ENCODE measurements around the gene GKAP1. TPM values are rescaled to one million over a fixed set of nuclear protein-coding genes. Genes with fewer than 3 reads are reported as not detected.
"Not testable (repeated sequence)": the region's sequence is repeated elsewhere in the genome, so short reads cannot be mapped to it uniquely, and the experiment has no call there.

Gene GKAP1
- total and polyA plus RNA-seq, 5 donors, result 13.6 to 18.6 (median 17.0) TPM

GRCh38 chr9:83728591-83729368 is 88.8 kb downstream of the GKAP1 start:
- H3K4me1 ChIP-seq (ENCODE audit: control insufficient read depth, insufficient read depth, low read length); H3K9me3 ChIP-seq (ENCODE audit: control insufficient read depth, low read length); H3K27me3 ChIP-seq (ENCODE audit: control insufficient read depth, insufficient read depth); intact Hi-C loops (cut with DNase I); ATAC-seq; H3K27ac ChIP-seq (ENCODE audit: low read length); H3K4me3 ChIP-seq (ENCODE audit: low read length); DNase-seq: not testable (repeated sequence)
- 87% methylated on average over 16 of the region's 22 CpGs for WGBS

DNA sequence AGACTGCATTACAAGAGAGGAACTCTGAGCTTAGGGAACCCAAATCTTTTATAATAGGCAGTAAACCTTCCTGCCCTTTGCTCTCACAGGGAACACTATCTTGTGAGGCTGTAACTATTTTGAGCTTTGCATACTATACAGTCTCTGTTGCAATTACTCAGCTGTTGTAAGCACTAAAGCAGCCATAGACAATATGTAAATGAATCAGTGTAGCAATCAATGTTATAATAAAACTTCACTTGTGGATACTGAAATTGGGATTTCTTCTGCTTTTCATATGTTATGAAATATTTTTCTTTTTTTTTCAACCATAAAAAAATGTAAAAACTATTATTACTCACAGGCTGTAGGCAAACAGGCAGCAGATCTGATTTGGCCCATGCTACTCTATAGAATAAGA is 93.1 kb downstream of the GKAP1 start:
- ATAC-seq (no peak), DNase-seq (no peak)
- H3K4me1 ChIP-seq (ENCODE audit: control insufficient read depth, insufficient read depth, low read length), result no peaks in the 10 kb centered on the region
- no peaks in the 10 kb centered on the region for H3K9me3 ChIP-seq (ENCODE audit: control insufficient read depth, low read length)
- intact Hi-C loops (cut with DNase I), result loop anchor here in 1 of 4 donors (5.0 kb wide), 1 partner anchor 193 kb away; no protein-coding TSS in a partner anchor
- H3K27ac ChIP-seq (ENCODE audit: low read length), result no peak overlapping the region
- no peaks in the 10 kb centered on the region for H3K27me3 ChIP-seq (ENCODE audit: control insufficient read depth, insufficient read depth)
- H3K4me3 ChIP-seq (ENCODE audit: low read length), result no peak overlapping the region

GRCh38 chr9:83722726-83723495 is 94.7 kb downstream of the GKAP1 start:
- no peaks in the 10 kb centered on the region for H3K9me3 ChIP-seq (ENCODE audit: control insufficient read depth, low read length)
- no peak overlapping the region for H3K27ac ChIP-seq (ENCODE audit: low read length)
- no peak for ATAC-seq
- intact Hi-C loops (cut with DNase I), result loop anchor here in 1 of 4 donors (5.0 kb wide), 1 partner anchor 194 kb away; no protein-coding TSS in a partner anchor
- H3K4me1 ChIP-seq (ENCODE audit: control insufficient read depth, insufficient read depth, low read length), result no peaks in the 10 kb centered on the region
- H3K27me3 ChIP-seq (ENCODE audit: control insufficient read depth, insufficient read depth), result no peaks in the 10 kb centered on the region
- DNase-seq, result no peak
- no peak overlapping the region for H3K4me3 ChIP-seq (ENCODE audit: low read length)
- WGBS, result 62% methylated on average over 2 of the region's 2 CpGs

DNA sequence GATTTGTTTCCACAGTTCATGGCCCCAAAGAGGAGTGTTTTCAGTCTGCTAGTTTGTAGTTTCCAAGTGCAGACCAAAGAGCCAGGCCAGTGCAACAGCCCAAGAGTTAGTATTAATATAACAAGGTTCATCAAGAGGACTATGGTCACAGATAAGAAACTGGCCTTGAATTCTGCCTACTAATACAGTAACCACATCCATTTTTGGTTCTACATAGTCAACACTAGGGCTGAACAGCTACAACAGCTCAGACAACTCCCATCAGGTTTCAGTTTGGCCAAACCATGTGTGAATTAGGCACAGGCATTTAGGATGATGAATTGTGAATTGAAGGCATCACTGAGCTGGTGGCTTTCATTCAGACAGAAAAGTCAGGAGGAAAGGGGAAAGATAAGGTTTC is 96.1 kb downstream of the GKAP1 start:
- Histone ChIP-seq H3K27me3 (ENCODE audit: control insufficient read depth, insufficient read depth) (no peaks in the 10 kb centered on the region), H3K9me3 (ENCODE audit: control insufficient read depth, low read length) (no peaks in the 10 kb centered on the region), H3K4me3 (ENCODE audit: low read length) (no peak overlapping the region), H3K4me1 (ENCODE audit: control insufficient read depth, insufficient read depth, low read length) (no peaks in the 10 kb centered on the region), H3K27ac (ENCODE audit: low read length) (no peak overlapping the region)
- ATAC-seq (no peak), DNase-seq (no peak)
- intact Hi-C loops (cut with DNase I), result loop anchor here in 1 of 4 donors (5.0 kb wide), 1 partner anchor 196 kb away; no protein-coding TSS in a partner anchor

DNA sequence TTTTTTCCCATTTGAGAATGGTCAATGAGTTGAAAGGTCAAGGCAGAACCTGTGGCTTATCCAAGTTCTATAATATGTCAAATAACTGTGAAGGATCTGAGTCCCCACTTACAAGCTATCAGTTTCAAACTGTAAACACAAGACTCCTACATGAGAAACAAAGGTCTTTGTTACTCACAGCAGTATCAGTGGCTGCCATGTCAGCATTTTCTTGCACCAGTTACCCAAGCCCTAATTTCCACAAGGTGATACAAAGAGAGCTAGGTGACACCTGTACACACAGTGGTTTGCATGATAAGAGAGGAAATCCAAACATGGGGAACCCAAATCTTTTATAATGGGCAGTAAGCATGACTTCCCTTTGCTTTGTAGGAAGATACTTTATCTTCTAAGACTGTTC is 101.8 kb downstream of the GKAP1 start:
- no peaks in the 10 kb centered on the region for H3K4me1 ChIP-seq (ENCODE audit: control insufficient read depth, insufficient read depth, low read length)
- H3K27me3 ChIP-seq (ENCODE audit: control insufficient read depth, insufficient read depth), result no peaks in the 10 kb centered on the region
- no peak overlapping the region for H3K4me3 ChIP-seq (ENCODE audit: low read length)
- intact Hi-C loops (cut with DNase I), result no loop called here
- no peak overlapping the region for H3K27ac ChIP-seq (ENCODE audit: low read length)
- H3K9me3 ChIP-seq (ENCODE audit: control insufficient read depth, low read length), result no peaks in the 10 kb centered on the region
- ATAC-seq (no peak), DNase-seq (no peak)

GRCh38 chr9:83715221-83715620 is 102.3 kb downstream of the GKAP1 start:
- WGBS, result 95% methylated on average over 1 of the region's 1 CpG
- Histone ChIP-seq H3K4me3 (ENCODE audit: low read length) (no peak overlapping the region), H3K27ac (ENCODE audit: low read length) (no peak overlapping the region), H3K9me3 (ENCODE audit: control insufficient read depth, low read length) (no peaks in the 10 kb centered on the region), H3K27me3 (ENCODE audit: control insufficient read depth, insufficient read depth) (no peaks in the 10 kb centered on the region), H3K4me1 (ENCODE audit: control insufficient read depth, insufficient read depth, low read length) (no peaks in the 10 kb centered on the region)
- no peak for ATAC-seq
- no peak for DNase-seq
- intact Hi-C loops (cut with DNase I), result no loop called here

DNA sequence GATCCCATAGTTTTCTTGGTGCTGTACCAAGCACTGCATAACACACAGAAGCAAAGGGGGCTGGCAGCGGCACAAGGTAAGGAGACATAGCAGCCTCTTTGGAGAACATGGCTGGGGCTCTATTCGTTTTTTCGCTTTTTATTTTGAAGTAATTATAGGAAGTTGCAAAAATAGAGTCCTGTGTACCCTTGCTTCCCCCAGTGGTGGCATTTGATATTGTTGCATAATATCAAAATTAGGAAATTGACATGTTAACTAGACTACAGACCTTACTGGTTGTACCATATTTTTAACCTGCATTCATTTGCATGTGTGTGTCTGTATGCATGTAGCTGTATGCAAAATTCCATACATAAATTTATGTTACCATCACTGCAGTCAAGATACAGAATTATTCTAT is 103.2 kb downstream of the GKAP1 start:
- H3K9me3 ChIP-seq (ENCODE audit: control insufficient read depth, low read length), result no peaks in the 10 kb centered on the region
- 61% methylated on average over 3 of the region's 3 CpGs for WGBS
- no peaks in the 10 kb centered on the region for H3K4me1 ChIP-seq (ENCODE audit: control insufficient read depth, insufficient read depth, low read length)
- no peak overlapping the region for H3K4me3 ChIP-seq (ENCODE audit: low read length)
- no peaks in the 10 kb centered on the region for H3K27me3 ChIP-seq (ENCODE audit: control insufficient read depth, insufficient read depth)
- no peak for ATAC-seq
- no peak for DNase-seq
- no peak overlapping the region for H3K27ac ChIP-seq (ENCODE audit: low read length)
- intact Hi-C loops (cut with DNase I), result no loop called here

- no peaks in the 10 kb centered on the region for H3K9me3 ChIP-seq (ENCODE audit: control insufficient read depth, low read length)
- no peaks in the 10 kb centered on the region for H3K27me3 ChIP-seq (ENCODE audit: control insufficient read depth, insufficient read depth)
- no peaks in the 10 kb centered on the region for H3K4me1 ChIP-seq (ENCODE audit: control insufficient read depth, insufficient read depth, low read length)
- ATAC-seq (peak; percentile 69 to 75), DNase-seq (peak; percentile 70 to 87 (median 83))
- 14% methylated on average over 20 of the region's 20 CpGs for WGBS
- H3K27ac ChIP-seq (ENCODE audit: low read length), result peak overlapping the region; percentile 95
- H3K4me3 ChIP-seq (ENCODE audit: low read length), result peak overlapping the region; percentile 65
- intact Hi-C loops (cut with DNase I), result loop anchor here in 2 of 4 donors (5.0 to 10.0 kb wide), 2 partner anchors 84 to 269 kb away; partner anchors contain the start of gene IDNK (in 1 of the 2)
These were observed 108.9 kb downstream of the GKAP1 start for GRCh38 chr9:83708515-83709158.

DNA sequence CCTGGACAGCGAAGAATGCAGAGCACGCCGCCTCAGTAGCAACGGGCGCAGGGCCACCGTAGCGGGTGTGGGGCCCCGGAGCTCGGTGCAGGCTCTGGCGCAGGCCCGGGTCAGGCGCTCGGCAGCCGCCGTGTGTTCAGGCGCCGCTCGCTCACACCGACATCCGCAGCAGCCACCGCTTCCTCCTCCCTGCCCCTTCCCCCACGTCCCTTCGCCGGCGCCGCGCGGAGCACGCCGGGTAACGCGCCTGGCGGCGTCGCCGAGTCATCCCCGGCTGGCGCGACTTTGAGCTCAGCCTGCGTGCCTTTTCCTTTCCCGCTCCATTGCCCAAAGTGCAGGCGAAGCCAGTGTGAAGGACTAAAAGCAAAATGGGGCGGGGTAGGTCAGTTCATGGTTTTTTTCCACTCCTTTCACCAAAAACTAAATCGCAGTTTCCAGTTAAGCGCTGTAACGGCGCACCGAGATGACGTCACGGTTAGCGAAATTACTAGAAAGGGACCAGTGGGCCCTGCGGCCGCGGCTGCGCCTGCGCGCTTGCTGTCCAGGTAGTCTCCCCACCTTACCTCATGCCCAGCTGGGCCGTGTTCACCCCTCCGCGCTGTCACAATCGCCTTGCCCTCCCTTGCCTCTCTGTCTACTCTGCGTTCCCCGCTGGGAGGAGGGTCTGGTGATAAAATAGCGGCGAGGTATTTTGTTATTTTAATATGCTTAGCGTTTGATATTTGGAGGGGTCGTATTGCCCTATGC is 109.6 kb downstream of the GKAP1 start, which contains the start of gene UBQLN1:
UBQLN1 (minus strand) TSS at position 191 of the 747 bp plus-strand sequence. CDS start 279 bp downstream, outside the sequence.
- peak; percentile 96 to 98 (median 96) for DNase-seq
- Histone ChIP-seq H3K9me3 (ENCODE audit: control insufficient read depth, low read length) (no peaks in the 10 kb centered on the region), H3K4me3 (ENCODE audit: low read length) (peak within 1 kb of the TSS; percentile 65), H3K4me1 (ENCODE audit: control insufficient read depth, insufficient read depth, low read length) (no peaks in the 10 kb centered on the region), H3K27me3 (ENCODE audit: control insufficient read depth, insufficient read depth) (no peaks in the 10 kb centered on the region), H3K27ac (ENCODE audit: low read length) (peak within 1 kb of the TSS; percentile 95)
- WGBS, result under 1% methylated on average over 67 of the region's 67 CpGs
- intact Hi-C loops (cut with DNase I), result loop anchor here in 2 of 4 donors (5.0 to 10.0 kb wide), 2 partner anchors 83 to 269 kb away; partner anchors contain the start of gene IDNK (in 1 of the 2)
- ATAC-seq, result peak; percentile 98

DNA sequence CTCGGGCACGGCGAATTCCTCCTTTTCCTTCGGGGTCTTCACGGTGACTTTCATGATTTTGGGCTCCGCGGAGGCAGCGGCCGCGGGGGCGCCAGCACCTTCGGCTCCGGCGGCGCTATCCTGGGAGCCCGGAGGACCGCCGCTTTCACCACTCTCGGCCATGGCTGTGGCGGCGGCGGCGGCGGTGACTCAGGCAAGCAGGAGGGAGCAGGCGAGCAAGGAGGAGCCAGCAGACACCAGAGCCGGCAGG is 110.1 kb downstream of the GKAP1 start:
- H3K9me3 ChIP-seq (ENCODE audit: control insufficient read depth, low read length), result no peaks in the 10 kb centered on the region
- no peaks in the 10 kb centered on the region for H3K27me3 ChIP-seq (ENCODE audit: control insufficient read depth, insufficient read depth)
- H3K4me3 ChIP-seq (ENCODE audit: low read length), result peak overlapping the region; percentile 65
- intact Hi-C loops (cut with DNase I), result loop anchor here in 2 of 4 donors (5.0 to 10.0 kb wide), 2 partner anchors 83 to 270 kb away; partner anchors contain the start of gene IDNK (in 1 of the 2)
- WGBS, result under 1% methylated on average over 26 of the region's 26 CpGs
- no peaks in the 10 kb centered on the region for H3K4me1 ChIP-seq (ENCODE audit: control insufficient read depth, insufficient read depth, low read length)
- peak overlapping the region; percentile 95 for H3K27ac ChIP-seq (ENCODE audit: low read length)
- DNase-seq (peak in 1 of 3 donors; percentile 82), ATAC-seq (peak; percentile 82 to 88)

Measured in right cardiac atrium (tissue), 5 donors.